GM18498 (cell line): ENCODE data around the gene RGS11.
"Not testable (repeated sequence)": the region's sequence is repeated elsewhere in the genome, so short reads cannot be mapped to it uniquely, and the experiment has no call there.

Source experiments
- ATAC-seq: cut with Tn5 transposase; IDR thresholded peaks from one replicate; pipeline ENCODE4 v1.9.1; 2021; ENCODE audit warnings: mild to moderate bottlenecking, moderate library complexity; ENCODE audit not compliant: unreplicated experiment

RGS11 gene

GRCh38 chr16:280991-281659 is 5.4 kb upstream of the RGS11 start:
- no peak for ATAC-seq

GRCh38 chr16:280552-280951 is 4.8 kb upstream of the RGS11 start, which contains the start of gene ARHGDIG:
Gene ARHGDIG, plus strand, starts transcription at chr16:280591. Its CDS starts 90 bp downstream, at chr16:280681.
- ATAC-seq, result no peak

GRCh38 chr16:280005-280460 is 4.3 kb upstream of the RGS11 start:
- ATAC-seq, result no peak

GRCh38 chr16:279531-279930 is 3.8 kb upstream of the RGS11 start:
- no peak for ATAC-seq

- no peak for ATAC-seq
These were observed 3.2 kb upstream of the RGS11 start for GRCh38 chr16:278863-279366.

GRCh38 chr16:276426-277077 is 808 bp upstream of the RGS11 start:
- ATAC-seq, result no peak

GRCh38 chr16:275041-275641 is 603 bp downstream of the RGS11 start:
- ATAC-seq, result no peak

GRCh38 chr16:273547-274421 is 2.0 kb downstream of the RGS11 start:
- ATAC-seq, result no peak

GRCh38 chr16:272633-273546 is 2.9 kb downstream of the RGS11 start:
- no peak for ATAC-seq

- ATAC-seq, result no peak
These were observed 5.1 kb downstream of the RGS11 start for GRCh38 chr16:270381-271255.

- no peak for ATAC-seq
These were observed 6.5 kb downstream of the RGS11 start for GRCh38 chr16:269061-269796.

GRCh38 chr16:268141-269053 is 7.3 kb downstream of the RGS11 start:
- ATAC-seq, result no peak

- ATAC-seq, result not testable (repeated sequence)
These were observed 8.2 kb downstream of the RGS11 start for GRCh38 chr16:267562-267961.

- no peak for ATAC-seq
These were observed 9.2 kb downstream of the RGS11 start for GRCh38 chr16:266258-267164.

- ATAC-seq, result no peak
These were observed 10.0 kb downstream of the RGS11 start for GRCh38 chr16:265711-266110.

- ATAC-seq, result no peak
These were observed 10.7 kb downstream of the RGS11 start for GRCh38 chr16:265002-265529.
